Motor neuron (in vitro differentiated cells): ENCODE data around the gene EPB41L2. TPM values are rescaled to one million over a fixed set of nuclear protein-coding genes. Genes with fewer than 3 reads are reported as not detected.
A peak's percentile ranks its signal among the peaks of the same experiment; 100 is the strongest.
"Not testable (repeated sequence)": the region's sequence is repeated elsewhere in the genome, so short reads cannot be mapped to it uniquely, and the experiment has no call there.

Experiments used
- ATAC-seq, 8 experiments: fragments of 200-7000 bp; cut with Tn5 transposase; replicated peaks in 6 of 8; 2 replicates each; pipeline ENCODE4 v1.8.0; 2021; ENCODE audit warnings: mild to moderate bottlenecking in 8 of 8, moderate library complexity in 8 of 8
- H3K27ac ChIP-seq, 2 donors: fragments of 250-450 bp; sonication (Bioruptor Pico); 2 replicates each; pipeline ENCODE4 v1.9.0; 2021; ENCODE audit warnings: antibody characterized with exemption in 2 of 2, mild to moderate bottlenecking in 2 of 2, moderate library complexity in 1 of 2
- H3K4me1 ChIP-seq, 2 donors: fragments of 250-450 bp; sonication (Bioruptor Pico); replicated peaks in 1 of 2; 2 replicates each; pipeline ENCODE4 v1.6.1; 2021; ENCODE audit warnings: antibody characterized with exemption in 2 of 2, mild to moderate bottlenecking in 2 of 2, moderate library complexity in 1 of 2
- H3K4me3 ChIP-seq, 5 donors: fragments of 250-450 bp; sonication (Bioruptor Pico); 2 replicates each; pipeline ENCODE4 v1.9.0; 2021; ENCODE audit warnings: antibody characterized with exemption in 5 of 5, mild to moderate bottlenecking in 5 of 5, moderate library complexity in 4 of 5
- WGBS, 10 experiments: fragments of 450-650 bp; shearing (Covaris generic); methylation state at CpG; one replicate each; pipeline ENCODE4 v1.0.0; 2022; 5-methylcytosine and 5-hydroxymethylcytosine counted together
- in situ Hi-C, 9 experiments: fragments of 400-800 bp; cut with MboI; loops; one replicate each; pipeline ENCODE4 v1.15.0; 2021; ENCODE audit warnings: low sequenced_read_pairs in 9 of 9, low pct_unique_long_range_greater_than_20kb in 2 of 9; ENCODE audit not compliant: unreplicated experiment in 9 of 9
- total RNA-seq, 8 experiments: library from RNA; unstranded; fragments of 300-600 nt; gene quantifications; 2 replicates each; pipeline versions ENCODE4 v1.2.3 to v1.2.4, GENCODE V29; 2022

Gene EPB41L2
- total RNA-seq, 8 experiments from 2014 or later: 17.0 to 135 (median 34.5) TPM

GRCh38 chr6:130932921-130933320 lies 130.1 kb downstream of the EPB41L2 start:
- WGBS, 10 experiments: 66 to 100% (median 93%) methylated on average over 1 to 2 of the region's 2 CpGs; no CpG with 5 or more reads in 1 of the 10 experiments
- H3K4me3 ChIP-seq: no peak overlapping the region
- in situ Hi-C loops: no loop called here
- ATAC-seq: no peak
- no peak overlapping the region for H3K27ac ChIP-seq
- peaks cover 3 to 16% of the 10 kb centered on the region in 2 donors for H3K4me1 ChIP-seq

DNA sequence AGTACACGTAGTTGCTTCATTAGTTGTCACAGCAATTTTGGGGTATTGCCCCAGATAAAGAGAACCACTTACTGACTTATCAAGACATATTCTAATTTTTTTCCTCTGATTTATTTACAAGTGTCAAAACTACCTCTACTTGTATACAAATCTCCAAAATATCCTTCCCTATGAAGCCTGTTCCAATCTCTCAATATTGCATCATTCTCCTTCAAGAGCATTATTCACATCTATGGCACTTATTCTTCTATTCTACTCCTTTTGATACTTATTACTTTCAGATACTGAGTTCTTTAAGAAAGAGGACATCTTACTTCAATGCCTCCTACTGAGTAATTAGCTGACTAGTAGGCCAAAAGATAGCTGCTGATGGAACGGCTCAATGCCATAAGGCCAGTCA lies 130.6 kb downstream of the EPB41L2 start:
- 50 to 100% (median 100%) methylated on average over 1 to 2 of the region's 2 CpGs; no CpG with 5 or more reads in 2 of the 10 experiments for WGBS, 10 experiments

DNA sequence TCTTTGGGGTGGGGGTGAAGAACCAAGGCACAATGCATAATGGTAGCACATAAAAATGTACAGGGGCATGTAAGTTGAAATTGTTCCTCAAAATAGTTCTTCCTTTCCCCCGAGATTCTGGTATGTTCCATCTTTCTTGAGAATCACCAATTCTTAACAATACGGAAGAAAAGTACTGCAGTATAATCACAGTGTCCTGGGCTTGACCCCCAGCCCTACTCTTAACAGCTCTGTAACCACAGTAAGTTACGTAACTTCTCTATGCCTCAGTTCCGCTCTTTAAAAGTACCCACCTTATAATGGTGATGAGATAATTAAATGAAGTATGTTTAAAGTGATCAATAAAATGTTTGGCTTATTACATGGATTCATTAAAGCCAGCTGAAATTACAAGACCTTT lies 131.4 kb downstream of the EPB41L2 start:
- WGBS, 10 experiments: 93 to 100% (median 100%) methylated on average over 1 to 4 of the region's 4 CpGs; no CpG with 5 or more reads in 1 of the 10 experiments
- Histone ChIP-seq H3K27ac (no peak overlapping the region), H3K4me1 (peaks cover 7 to 17% of the 10 kb centered on the region in 2 donors), H3K4me3 (no peak overlapping the region)
- no peak for ATAC-seq
- in situ Hi-C loops: no loop called here

More for the DNA sequence above, 130.6 kb downstream of the EPB41L2 start:
- no peak overlapping the region for H3K4me3 ChIP-seq
- in situ Hi-C loops: no loop called here
- no peak for ATAC-seq
- peaks cover 3 to 18% of the 10 kb centered on the region in 2 donors for H3K4me1 ChIP-seq
- no peak overlapping the region for H3K27ac ChIP-seq

DNA sequence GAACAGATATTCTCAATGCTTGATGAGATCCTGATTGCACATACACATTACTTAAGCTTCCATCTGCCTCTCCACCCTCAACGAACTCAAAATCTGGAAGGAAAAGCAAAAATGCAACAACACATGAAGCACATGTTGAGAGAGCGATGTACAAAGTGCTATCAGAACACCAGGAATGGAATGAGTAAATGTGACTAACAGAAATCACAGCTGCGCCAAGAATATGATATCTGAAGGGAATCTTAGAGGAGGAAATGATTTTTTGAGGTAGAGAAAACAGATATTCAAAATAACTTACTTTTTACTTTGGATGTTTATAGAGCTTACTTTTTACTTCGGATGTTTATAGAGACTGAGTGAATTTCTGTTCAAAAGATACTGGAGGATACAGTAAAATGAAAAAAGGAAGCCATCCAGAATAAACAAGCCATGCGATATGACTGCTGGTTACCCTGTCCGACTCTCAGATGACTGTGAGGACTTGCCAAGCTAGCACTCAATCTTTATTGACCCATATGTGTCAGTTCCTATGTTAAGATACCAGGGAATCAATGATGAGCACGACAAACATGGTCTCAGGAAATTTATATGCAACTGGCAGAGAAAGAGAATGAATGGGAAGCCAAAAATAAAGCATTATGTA lies 133.9 kb downstream of the EPB41L2 start:
- Histone ChIP-seq H3K4me3 (no peak overlapping the region), H3K4me1 (peaks cover 7 to 17% of the 10 kb centered on the region in 2 donors), H3K27ac (no peak overlapping the region)
- in situ Hi-C loops: no loop called here
- 32 to 96% (median 80%) methylated on average over 2 to 7 of the region's 7 CpGs for WGBS, 10 experiments
- ATAC-seq: peak in 1 of 8 experiments; percentile 74

DNA sequence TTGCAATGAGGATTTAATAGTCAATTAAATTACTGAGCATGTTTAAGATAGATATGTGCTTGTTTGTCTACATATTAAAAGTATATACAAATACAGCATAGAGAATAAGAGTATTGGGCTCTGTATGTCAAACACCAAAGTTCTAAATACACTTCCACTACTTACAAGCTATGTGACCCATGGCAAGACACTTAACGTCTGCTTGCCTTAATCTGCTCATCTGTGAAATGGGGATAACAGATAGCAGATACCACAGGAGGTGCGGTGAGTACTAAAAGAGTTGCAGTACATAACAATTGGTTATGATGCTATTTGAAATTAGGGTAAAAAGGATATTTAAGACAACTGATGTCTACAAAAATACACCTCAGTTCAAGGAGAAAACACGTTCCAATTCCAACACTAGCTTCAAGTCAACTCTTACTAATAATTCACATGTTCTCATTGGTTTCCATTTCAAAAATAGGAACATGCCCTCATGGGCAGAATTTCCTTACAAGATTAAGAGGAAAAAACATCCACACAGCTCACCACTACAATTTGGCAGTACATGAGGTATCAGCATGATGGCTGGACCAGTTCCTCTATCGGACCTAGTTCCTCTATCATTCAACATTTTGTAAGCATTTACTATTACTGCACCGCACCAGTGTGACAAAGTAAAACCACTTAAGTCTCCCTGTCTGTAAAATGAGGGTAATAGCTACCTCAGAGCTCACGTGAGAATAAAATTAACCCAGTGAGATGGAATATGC lies 134.7 kb downstream of the EPB41L2 start:
- Histone ChIP-seq H3K4me3 (no peak overlapping the region), H3K27ac (no peak overlapping the region), H3K4me1 (peaks cover 4 to 10% of the 10 kb centered on the region in 2 donors)
- in situ Hi-C loops: no loop called here
- 65 to 100% (median 96%) methylated on average over 1 to 5 of the region's 6 CpGs for WGBS, 10 experiments
- no peak for ATAC-seq

DNA sequence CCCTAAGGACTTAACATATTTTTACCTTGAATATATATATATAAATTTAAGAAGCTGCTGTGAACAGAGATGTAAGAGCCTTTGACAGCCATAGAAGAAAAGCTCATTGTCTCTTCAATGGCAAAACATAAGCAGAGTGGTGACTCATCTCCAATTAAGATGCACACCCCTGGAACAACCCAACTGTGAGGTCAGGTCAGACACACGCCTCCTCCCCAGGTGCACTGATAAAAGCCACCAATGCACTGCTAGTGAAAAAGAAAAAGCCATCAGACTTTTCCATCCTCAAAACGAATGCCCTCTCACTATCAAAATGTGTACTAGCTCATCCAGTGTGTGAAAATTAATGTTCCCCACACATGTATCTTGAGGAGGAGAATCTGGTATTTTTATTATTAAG lies 135.7 kb downstream of the EPB41L2 start:
- ATAC-seq: peak in 6 of 8 experiments; percentile 70 to 82 (median 78)
- 25 to 100% (median 61%) methylated on average over 1 to 2 of the region's 2 CpGs; no CpG with 5 or more reads in 4 of the 10 experiments for WGBS, 10 experiments
- Histone ChIP-seq H3K4me3 (no peak overlapping the region), H3K27ac (no peak overlapping the region), H3K4me1 (peaks cover 4 to 6% of the 10 kb centered on the region in 2 donors)
- in situ Hi-C loops: no loop called here

- Histone ChIP-seq H3K4me3 (no peak overlapping the region), H3K4me1 (peaks cover 4 to 9% of the 10 kb centered on the region in 2 donors), H3K27ac (no peak overlapping the region)
- ATAC-seq: no peak
- in situ Hi-C loops: no loop called here
- WGBS, 10 experiments: 67 to 100% (median 78%) methylated on average over 1 of the region's 1 CpG; no CpG with 5 or more reads in 7 of the 10 experiments
These were observed 139.7 kb downstream of the EPB41L2 start for GRCh38 chr6:130923350-130923749.

- in situ Hi-C loops: no loop called here
- 80 to 100% (median 94%) methylated on average over 1 to 3 of the region's 3 CpGs for WGBS, 10 experiments
- no peak overlapping the region for H3K4me3 ChIP-seq
- H3K4me1 ChIP-seq: peaks cover 4 to 9% of the 10 kb centered on the region in 2 donors
- no peak for ATAC-seq
- H3K27ac ChIP-seq: no peak overlapping the region
These were observed 140.1 kb downstream of the EPB41L2 start for GRCh38 chr6:130922922-130923321.

DNA sequence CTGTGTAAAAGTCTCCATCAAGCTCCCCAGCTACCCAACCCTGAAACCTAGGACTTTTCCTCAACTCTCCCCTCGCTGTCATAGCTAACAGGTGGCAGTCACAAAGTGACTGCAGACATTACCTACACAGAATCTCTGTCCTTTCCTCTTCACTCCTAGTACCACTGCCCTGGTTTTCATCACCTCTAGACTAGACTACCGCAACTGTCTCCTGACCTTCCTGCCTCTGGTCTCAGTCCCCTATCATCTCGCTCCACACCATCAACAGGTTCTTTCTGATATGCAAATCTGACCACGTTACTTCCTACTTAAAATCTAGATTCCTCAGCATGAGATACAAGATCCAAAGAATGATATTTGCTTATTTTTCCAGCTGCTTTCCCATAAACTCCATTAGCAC lies 142.1 kb downstream of the EPB41L2 start:
- Histone ChIP-seq H3K4me1 (peaks cover 0 to 3% of the 10 kb centered on the region in 2 donors), H3K4me3 (no peak overlapping the region), H3K27ac (no peak overlapping the region)
- no peak for ATAC-seq
- 67 to 100% (median 100%) methylated on average over 1 to 4 of the region's 4 CpGs for WGBS, 10 experiments
- in situ Hi-C loops: no loop called here

- H3K4me3 ChIP-seq: no peak overlapping the region
- H3K27ac ChIP-seq: no peak overlapping the region
- 9 to 99% (median 76%) methylated on average over 1 to 4 of the region's 4 CpGs for whole genome bisulfite sequencing, 10 experiments
- no peak for ATAC-seq
- in situ Hi-C loops: no loop called here
- peaks cover 0 to 3% of the 10 kb centered on the region in 2 donors for H3K4me1 ChIP-seq
These were observed 144.9 kb downstream of the EPB41L2 start for GRCh38 chr6:130918171-130918570.

DNA sequence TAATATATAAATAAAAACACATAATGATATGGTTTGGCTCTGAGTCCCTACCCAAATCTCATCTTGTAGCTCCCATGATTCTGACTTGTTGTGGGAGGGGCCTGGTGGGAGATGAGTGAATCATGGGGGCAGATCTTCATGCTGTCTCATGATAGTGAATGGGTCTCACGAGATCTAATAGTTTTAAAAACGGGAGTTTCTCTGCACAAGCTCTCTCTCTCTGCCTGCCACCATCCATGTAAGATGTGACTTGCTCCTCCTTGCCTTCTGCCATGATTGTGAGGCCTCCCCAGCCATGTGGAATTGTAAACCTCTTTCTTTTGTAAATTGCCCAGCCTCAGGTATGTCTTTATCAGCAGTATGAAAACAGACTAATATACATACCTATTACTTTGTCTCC lies 147.4 kb downstream of the EPB41L2 start:
- in situ Hi-C loops, ATAC-seq, H3K4me1 ChIP-seq, H3K27ac ChIP-seq, H3K4me3 ChIP-seq: not testable (repeated sequence)
- 81 to 100% (median 100%) methylated on average over 2 of the region's 2 CpGs; no CpG with 5 or more reads in 4 of the 10 experiments for WGBS, 10 experiments

- Histone ChIP-seq H3K27ac (no peak overlapping the region), H3K4me1 (no peaks in the 10 kb centered on the region), H3K4me3 (no peak overlapping the region)
- no peak for ATAC-seq
- 77 to 100% (median 92%) methylated on average over 2 to 4 of the region's 4 CpGs; no CpG with 5 or more reads in 2 of the 10 experiments for WGBS, 10 experiments
- in situ Hi-C loops: no loop called here
These were observed 149.9 kb downstream of the EPB41L2 start for GRCh38 chr6:130913120-130913519.

DNA sequence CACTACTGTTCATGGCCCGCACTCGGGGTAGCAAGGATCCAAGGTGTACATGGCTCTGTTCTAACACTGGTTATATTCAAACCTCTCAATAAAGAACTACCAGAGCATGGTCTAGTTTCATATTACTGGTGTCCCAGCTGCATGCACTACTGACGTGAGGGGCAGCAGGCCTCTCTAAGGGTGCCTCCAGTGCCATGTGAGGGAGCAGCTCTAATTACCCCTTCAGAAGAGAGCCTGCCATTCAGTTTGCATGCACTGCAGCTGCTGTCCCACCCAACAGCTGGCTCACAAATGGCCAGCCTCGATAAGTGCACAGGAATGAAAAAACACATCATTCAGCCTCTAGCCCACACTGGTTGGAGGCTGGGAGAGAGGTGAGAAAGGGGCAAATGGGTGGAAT lies 150.6 kb downstream of the EPB41L2 start:
- H3K27ac ChIP-seq: no peak overlapping the region
- no peaks in the 10 kb centered on the region for H3K4me1 ChIP-seq
- WGBS, 10 experiments: 0 to 96% (median 57%) methylated on average over 1 to 4 of the region's 4 CpGs; no CpG with 5 or more reads in 1 of the 10 experiments
- ATAC-seq: peak in 3 of 8 experiments; percentile 64 to 90 (median 67)
- in situ Hi-C loops: no loop called here
- no peak overlapping the region for H3K4me3 ChIP-seq
